Glomerular endothelial cell (primary cell): ENCODE data around the gene TULP4. TPM values are rescaled to one million over a fixed set of nuclear protein-coding genes. Genes with fewer than 3 reads are reported as not detected.

Experiments used
- DNase-seq: peaks from one replicate; pipeline ENCODE4 v3.0.0-alpha.2; 2011; ENCODE audit warnings: low read depth, low spot score; ENCODE audit errors: extremely low read depth
- total RNA-seq: library from RNA; depleted of rRNA; stranded (reverse); fragments of >200 nt; gene quantifications from 2 replicates; pipeline ENCODE4 v1.2.3, GENCODE V29; 2015

The TULP4 gene
- total RNA-seq, 1 donor from 2014 or later: 55.1 TPM

- no peak for DNase-seq
These were observed 185.4 kb downstream of the TULP4 start for GRCh38 chr6:158497620-158498019.

GRCh38 chr6:158498362-158498761, 186.1 kb downstream of the TULP4 start:
- no peak for DNase-seq

GRCh38 chr6:158499601-158500000, 187.3 kb downstream of the TULP4 start:
- no peak for DNase-seq

GRCh38 chr6:158500016-158500735, 187.9 kb downstream of the TULP4 start:
- DNase-seq: no peak

GRCh38 chr6:158501360-158502262, 189.3 kb downstream of the TULP4 start:
- DNase-seq: no peak

- DNase-seq: no peak
These were observed 190.1 kb downstream of the TULP4 start for GRCh38 chr6:158502263-158502950.

GRCh38 chr6:158503222-158503621, 191.0 kb downstream of the TULP4 start:
- no peak for DNase-seq

- DNase-seq: no peak
These were observed 191.6 kb downstream of the TULP4 start for GRCh38 chr6:158503846-158504245.

GRCh38 chr6:158505194-158505593, 192.9 kb downstream of the TULP4 start:
- DNase-seq: no peak

- DNase-seq: no peak
These were observed 194.3 kb downstream of the TULP4 start for GRCh38 chr6:158506601-158507000.

GRCh38 chr6:158507174-158507573, 194.9 kb downstream of the TULP4 start:
- DNase-seq: no peak

GRCh38 chr6:158508450-158508849, 196.2 kb downstream of the TULP4 start:
- no peak for DNase-seq

GRCh38 chr6:158509465-158509864, 197.2 kb downstream of the TULP4 start:
- no peak for DNase-seq

- DNase-seq: no peak
These were observed 200.5 kb downstream of the TULP4 start for GRCh38 chr6:158512809-158513208.

GRCh38 chr6:158514176-158514575, 201.9 kb downstream of the TULP4 start:
- no peak for DNase-seq

GRCh38 chr6:158514991-158515390, 202.7 kb downstream of the TULP4 start:
- DNase-seq: no peak

- DNase-seq: no peak
These were observed 203.8 kb downstream of the TULP4 start for GRCh38 chr6:158516098-158516497.

- DNase-seq: no peak
These were observed 204.8 kb downstream of the TULP4 start for GRCh38 chr6:158517038-158517437.

GRCh38 chr6:158517581-158517980, 205.3 kb downstream of the TULP4 start:
- DNase-seq: no peak

- DNase-seq: no peak
These were observed 206.2 kb downstream of the TULP4 start for GRCh38 chr6:158518191-158519127.
